A549 (cell line): ENCODE results near the gene HAUS3. TPM values are rescaled to one million over a fixed set of nuclear protein-coding genes. Genes with fewer than 3 reads are reported as not detected.

ENCODE experiments used
- ATAC-seq, 2 experiments: fragments of 200-7000 bp in 1 of 2; fragments of >200 bp in 1 of 2; cut with Nextera tagmentation in 1 of 2; cut with Tn5 transposase in 1 of 2; 3 replicates each; pipeline versions ENCODE4 v1.8.0 to v1.9.1; 2018 to 2020; ENCODE audit warnings: mild to moderate bottlenecking in 1 of 2, moderate library complexity in 1 of 2
- CTCF ChIA-PET: fragments of 300-600 bp; sonication (Branson Sonifier 250); formaldehyde crosslinking; extraction: SDS; loops from one replicate; lab custom pipeline; 2021; ENCODE audit warnings: antibody characterized with exemption, inconsistent platforms; lab: Yijun Ruan, JAX
- POLR2A ChIA-PET: fragments of 350-600 bp; formaldehyde crosslinking; extraction: SDS; loops from one replicate; lab custom pipeline; 2021; ENCODE audit warnings: antibody characterized with exemption, inconsistent platforms; lab: Yijun Ruan, JAX
- DNase-seq, 2 experiments: peaks; one replicate each; pipeline versions ENCODE4 v3.0.0 to v3.0.0-alpha.2; 2011 to 2016; ENCODE audit warnings: low read depth in 1 of 2, low spot score in 1 of 2
- FAIRE-seq: peaks from 2 replicates; lab custom pipeline; 2011; peaks lifted over from hg19 to GRCh38; lab: Jason Lieb, UNC
- H3K27ac ChIP-seq, 2 experiments: fragments of >200 bp; sonication (Bioruptor Twin); formaldehyde crosslinking; 3 replicates each; pipeline ENCODE4 v1.5.1; 2016 to 2017
- H3K4me1 ChIP-seq: fragments of >200 bp; sonication (Bioruptor Twin); formaldehyde crosslinking; 3 replicates; pipeline ENCODE4 v1.6.1; 2016
- H3K4me2 ChIP-seq: fragments of >200 bp; sonication (Bioruptor Twin); formaldehyde crosslinking; 3 replicates; pipeline ENCODE4 v1.6.1; 2016
- H3K4me3 ChIP-seq: fragments of >200 bp; sonication (Bioruptor Twin); formaldehyde crosslinking; 3 replicates; pipeline ENCODE4 v1.5.1; 2016
- H3K9me3 ChIP-seq: fragments of >200 bp; sonication (Bioruptor Twin); formaldehyde crosslinking; 3 replicates; pipeline ENCODE4 v1.6.1; 2016
- CBX2 ChIP-seq: fragments of 200-600 bp; sonication (generic); IDR thresholded peaks from 2 replicates; pipeline ENCODE4 v1.6.1; 2016; ENCODE audit warnings: low read depth, mild to moderate bottlenecking, borderline replicate concordance
- CBX8 ChIP-seq: fragments of 200-600 bp; sonication (generic); IDR thresholded peaks from 2 replicates; pipeline ENCODE4 v1.6.1; 2016
- CHD2 ChIP-seq: fragments of 150-350 bp; IDR thresholded peaks from 2 replicates; pipeline ENCODE4 v1.6.1; 2014; ENCODE audit warnings: low read length; ENCODE audit not compliant: partially characterized antibody
- EHF ChIP-seq: fragments of 250-450 bp; sonication (Bioruptor Pico); IDR thresholded peaks from 2 replicates; pipeline ENCODE4 v1.5.0; 2020; ENCODE audit warnings: mild to moderate bottlenecking
- EHMT2 ChIP-seq: fragments of 200-600 bp; sonication (generic); IDR thresholded peaks from 2 replicates; pipeline ENCODE4 v1.6.1; 2016; ENCODE audit warnings: antibody characterized with exemption, low read depth, mild to moderate bottlenecking, moderate library complexity
- EP300 ChIP-seq, 2 experiments: fragments of >200 bp; sonication (Bioruptor Twin); formaldehyde crosslinking; IDR thresholded peaks; 2 replicates in 1 of 2; 3 replicates in 1 of 2; pipeline ENCODE4 v1.6.1; 2016 to 2017
- FOXS1 ChIP-seq: fragments of 250-450 bp; sonication (Bioruptor Pico); IDR thresholded peaks from 2 replicates; pipeline ENCODE4 v1.5.0; 2020; ENCODE audit warnings: mild to moderate bottlenecking, moderate library complexity
- GATA3 ChIP-seq: IDR thresholded peaks from 2 replicates; pipeline ENCODE4 v1.6.1; 2012; ENCODE audit warnings: borderline replicate concordance
- HOXB13 ChIP-seq: fragments of 250-450 bp; sonication (Bioruptor Pico); IDR thresholded peaks from 2 replicates; pipeline ENCODE4 v1.5.0; 2020; ENCODE audit warnings: low read depth, mild to moderate bottlenecking, moderate library complexity
- KDM1A ChIP-seq: fragments of 200-600 bp; sonication (generic); IDR thresholded peaks from 2 replicates; pipeline ENCODE4 v1.6.1; 2016; ENCODE audit warnings: low read depth, mild to moderate bottlenecking
- MAFK ChIP-seq: fragments of 450-650 bp; IDR thresholded peaks from 2 replicates; pipeline ENCODE4 v1.6.1; 2014; ENCODE audit not compliant: partially characterized antibody
- MAZ ChIP-seq: fragments of 150-350 bp; IDR thresholded peaks from 2 replicates; pipeline ENCODE4 v1.6.1; 2014; ENCODE audit warnings: antibody characterized with exemption, low read depth, low read length, borderline replicate concordance
- MYC ChIP-seq: IDR thresholded peaks from 2 replicates; pipeline ENCODE4 v1.6.1; 2012; ENCODE audit warnings: mild to moderate bottlenecking, inconsistent platforms, low read length, improper control_type of control experiment, borderline replicate concordance
- NR3C1 ChIP-seq: fragments of >200 bp; sonication (Bioruptor Twin); formaldehyde crosslinking; IDR thresholded peaks from 3 replicates; pipeline ENCODE4 v1.6.1; 2017
- POLR2AphosphoS2 ChIP-seq: conservative IDR thresholded peaks from 2 replicates; pipeline ENCODE4 v1.6.1; 2012; ENCODE audit warnings: low read length, improper control_type of control experiment, inconsistent platforms
- RARB ChIP-seq: fragments of 250-450 bp; sonication (Bioruptor Pico); IDR thresholded peaks from 2 replicates; pipeline ENCODE4 v1.8.0; 2021; ENCODE audit warnings: mild to moderate bottlenecking, moderate library complexity
- RCOR1 ChIP-seq: fragments of 150-350 bp; IDR thresholded peaks from 2 replicates; pipeline ENCODE4 v1.6.1; 2014; ENCODE audit warnings: antibody characterized with exemption, low read length, low read depth
- TFCP2L1 ChIP-seq: fragments of 250-450 bp; sonication (Bioruptor Pico); IDR thresholded peaks from 2 replicates; pipeline ENCODE4 v1.5.0; 2021; ENCODE audit warnings: mild to moderate bottlenecking
- TP53 ChIP-seq: fragments of 250-450 bp; sonication (Bioruptor Pico); IDR thresholded peaks from 2 replicates; pipeline ENCODE4 v1.5.0; 2021; ENCODE audit warnings: mild to moderate bottlenecking, moderate library complexity
- WGBS: methylation state at CpG from one replicate; pipeline ENCODE4 v1.1.6; 2017; ENCODE audit errors: missing lambda C conversion rate; 5-methylcytosine and 5-hydroxymethylcytosine counted together
- polyA plus RNA-seq, 4 experiments: library from polyadenylated mRNA; depleted of rRNA in 3 of 4; stranded (reverse); fragments of >200 nt; fragmentation: RNase III in 1 of 4; extraction: RNeasy Plus Mini Kit Qiagen cat#74134 plus additional on column Dnase treatment in 1 of 4; gene quantifications; 2 replicates in 3 of 4; 3 replicates in 1 of 4; pipeline ENCODE4 v1.2.3, GENCODE V29; 2011 to 2017
- TF ChIP-seq, protein P1 (sequence below): fragments of 250-450 bp; sonication (Bioruptor Pico); IDR thresholded peaks from 2 replicates; pipeline ENCODE4 v1.5.0; 2021; ENCODE audit warnings: mild to moderate bottlenecking, moderate library complexity, borderline replicate concordance
- TF ChIP-seq, protein P2 (sequence below): IDR thresholded peaks from 2 replicates; pipeline ENCODE4 v1.6.1; 2012
- TF ChIP-seq, protein P3 (sequence below): fragments of 150-350 bp; IDR thresholded peaks from 2 replicates; pipeline ENCODE4 v1.6.1; 2014; ENCODE audit warnings: low read depth, mild to moderate bottlenecking, low read length
- TF ChIP-seq, protein P4 (sequence below): fragments of 200-600 bp; sonication (generic); IDR thresholded peaks from 2 replicates; pipeline ENCODE4 v1.6.1; 2016; ENCODE audit warnings: antibody characterized with exemption, mild to moderate bottlenecking, moderate library complexity
- TF ChIP-seq, protein P5 (sequence below): fragments of 450-650 bp; IDR thresholded peaks from 2 replicates; pipeline ENCODE4 v1.6.1; 2014; ENCODE audit warnings: antibody characterized with exemption

Gene HAUS3
- polyA plus RNA-seq, 2 of the 4 experiments (the other 2 are of a cell fraction) = 7.7 to 10.6 TPM

DNA sequence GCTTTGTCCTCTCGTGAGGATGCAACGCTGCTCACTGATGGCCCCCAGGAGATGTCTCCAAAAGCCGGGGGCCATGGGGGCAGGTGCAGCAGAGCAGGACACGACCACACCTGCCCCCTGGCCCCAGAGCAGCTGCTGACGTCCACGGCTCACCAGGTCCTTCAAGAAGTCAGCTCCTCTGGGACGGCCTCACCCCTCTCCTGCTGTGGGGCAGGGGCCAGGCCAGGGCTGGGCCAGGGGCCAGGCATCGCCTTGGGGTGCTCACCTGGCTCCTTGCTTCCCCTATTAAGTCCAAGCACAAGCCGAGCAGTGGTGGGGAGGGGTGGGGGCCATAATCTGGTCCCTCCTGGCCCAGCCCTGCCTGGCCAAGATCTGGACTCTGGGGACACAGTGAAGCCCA is 48.6 kb upstream of the HAUS3 start:
- Histone ChIP-seq H3K4me1 (no peaks in the 10 kb centered on the region), H3K4me2 (no peak overlapping the region), H3K4me3 (no peak overlapping the region), H3K27ac (no peak overlapping the region), H3K9me3 (no peaks in the 10 kb centered on the region)
- FAIRE-seq (no peak), DNase-seq (no peak), ATAC-seq (no peak)
- POLR2A ChIA-PET = no interaction called here
- no peak for TF ChIP-seq EHF
- TF ChIP-seq FOXS1 (CRISPR knock-in tag) = no peak
- TF ChIP-seq, protein P1, sequence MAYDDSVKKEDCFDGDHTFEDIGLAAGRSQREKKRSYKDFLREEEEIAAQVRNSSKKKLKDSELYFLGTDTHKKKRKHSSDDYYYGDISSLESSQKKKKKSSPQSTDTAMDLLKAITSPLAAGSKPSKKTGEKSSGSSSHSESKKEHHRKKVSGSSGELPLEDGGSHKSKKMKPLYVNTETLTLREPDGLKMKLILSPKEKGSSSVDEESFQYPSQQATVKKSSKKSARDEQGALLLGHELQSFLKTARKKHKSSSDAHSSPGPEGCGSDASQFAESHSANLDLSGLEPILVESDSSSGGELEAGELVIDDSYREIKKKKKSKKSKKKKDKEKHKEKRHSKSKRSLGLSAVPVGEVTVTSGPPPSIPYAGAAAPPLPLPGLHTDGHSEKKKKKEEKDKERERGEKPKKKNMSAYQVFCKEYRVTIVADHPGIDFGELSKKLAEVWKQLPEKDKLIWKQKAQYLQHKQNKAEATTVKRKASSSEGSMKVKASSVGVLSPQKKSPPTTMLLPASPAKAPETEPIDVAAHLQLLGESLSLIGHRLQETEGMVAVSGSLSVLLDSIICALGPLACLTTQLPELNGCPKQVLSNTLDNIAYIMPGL (CRISPR knock-in tag) = no peak
- TF ChIP-seq HOXB13 (CRISPR knock-in tag) = no peak
- TF ChIP-seq CBX2 = no peak
- TF ChIP-seq, protein P2, sequence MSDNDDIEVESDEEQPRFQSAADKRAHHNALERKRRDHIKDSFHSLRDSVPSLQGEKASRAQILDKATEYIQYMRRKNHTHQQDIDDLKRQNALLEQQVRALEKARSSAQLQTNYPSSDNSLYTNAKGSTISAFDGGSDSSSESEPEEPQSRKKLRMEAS = no peak
- no peak for TF ChIP-seq NR3C1
- no peak for TF ChIP-seq MAFK
- TF ChIP-seq, protein P3, sequence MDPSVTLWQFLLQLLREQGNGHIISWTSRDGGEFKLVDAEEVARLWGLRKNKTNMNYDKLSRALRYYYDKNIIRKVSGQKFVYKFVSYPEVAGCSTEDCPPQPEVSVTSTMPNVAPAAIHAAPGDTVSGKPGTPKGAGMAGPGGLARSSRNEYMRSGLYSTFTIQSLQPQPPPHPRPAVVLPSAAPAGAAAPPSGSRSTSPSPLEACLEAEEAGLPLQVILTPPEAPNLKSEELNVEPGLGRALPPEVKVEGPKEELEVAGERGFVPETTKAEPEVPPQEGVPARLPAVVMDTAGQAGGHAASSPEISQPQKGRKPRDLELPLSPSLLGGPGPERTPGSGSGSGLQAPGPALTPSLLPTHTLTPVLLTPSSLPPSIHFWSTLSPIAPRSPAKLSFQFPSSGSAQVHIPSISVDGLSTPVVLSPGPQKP = no peak
- TF ChIP-seq, protein P4, sequence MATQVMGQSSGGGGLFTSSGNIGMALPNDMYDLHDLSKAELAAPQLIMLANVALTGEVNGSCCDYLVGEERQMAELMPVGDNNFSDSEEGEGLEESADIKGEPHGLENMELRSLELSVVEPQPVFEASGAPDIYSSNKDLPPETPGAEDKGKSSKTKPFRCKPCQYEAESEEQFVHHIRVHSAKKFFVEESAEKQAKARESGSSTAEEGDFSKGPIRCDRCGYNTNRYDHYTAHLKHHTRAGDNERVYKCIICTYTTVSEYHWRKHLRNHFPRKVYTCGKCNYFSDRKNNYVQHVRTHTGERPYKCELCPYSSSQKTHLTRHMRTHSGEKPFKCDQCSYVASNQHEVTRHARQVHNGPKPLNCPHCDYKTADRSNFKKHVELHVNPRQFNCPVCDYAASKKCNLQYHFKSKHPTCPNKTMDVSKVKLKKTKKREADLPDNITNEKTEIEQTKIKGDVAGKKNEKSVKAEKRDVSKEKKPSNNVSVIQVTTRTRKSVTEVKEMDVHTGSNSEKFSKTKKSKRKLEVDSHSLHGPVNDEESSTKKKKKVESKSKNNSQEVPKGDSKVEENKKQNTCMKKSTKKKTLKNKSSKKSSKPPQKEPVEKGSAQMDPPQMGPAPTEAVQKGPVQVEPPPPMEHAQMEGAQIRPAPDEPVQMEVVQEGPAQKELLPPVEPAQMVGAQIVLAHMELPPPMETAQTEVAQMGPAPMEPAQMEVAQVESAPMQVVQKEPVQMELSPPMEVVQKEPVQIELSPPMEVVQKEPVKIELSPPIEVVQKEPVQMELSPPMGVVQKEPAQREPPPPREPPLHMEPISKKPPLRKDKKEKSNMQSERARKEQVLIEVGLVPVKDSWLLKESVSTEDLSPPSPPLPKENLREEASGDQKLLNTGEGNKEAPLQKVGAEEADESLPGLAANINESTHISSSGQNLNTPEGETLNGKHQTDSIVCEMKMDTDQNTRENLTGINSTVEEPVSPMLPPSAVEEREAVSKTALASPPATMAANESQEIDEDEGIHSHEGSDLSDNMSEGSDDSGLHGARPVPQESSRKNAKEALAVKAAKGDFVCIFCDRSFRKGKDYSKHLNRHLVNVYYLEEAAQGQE = no peak
- TF ChIP-seq EHMT2 = no peak
- no peak for TF ChIP-seq RCOR1
- CTCF ChIA-PET = interaction anchor here (1.5 kb wide), 1 partner anchor 34 kb away, joined by 3 read pairs; no protein-coding TSS in a partner anchor
- 93% methylated on average over 3 of the region's 9 CpGs for WGBS

DNA sequence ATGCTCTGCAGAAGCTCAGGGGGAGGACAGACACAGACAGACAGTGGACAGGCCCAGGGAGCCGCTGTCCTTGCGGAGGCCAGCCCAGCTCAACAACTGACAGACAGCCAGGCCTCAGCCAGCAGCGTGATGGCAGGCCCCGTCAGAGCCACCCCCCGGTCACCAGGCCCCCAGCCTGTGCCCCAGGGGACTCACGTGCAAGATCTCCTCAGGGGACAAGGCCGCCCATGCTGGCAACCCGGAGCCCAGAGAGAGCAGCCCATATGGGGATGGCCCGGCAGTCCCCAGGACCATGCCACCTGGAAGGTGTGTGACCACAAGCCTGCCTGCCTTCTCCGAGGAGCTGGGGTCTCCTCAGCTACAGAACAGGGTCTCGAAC is 48.0 kb upstream of the HAUS3 start:
- ChIA-PET POLR2A (no interaction called here), CTCF (interaction anchor here (1.1 to 1.5 kb wide), 2 partner anchors 9 to 33 kb away, joined by 3 read pairs; no protein-coding TSS in a partner anchor)
- FAIRE-seq = no peak
- no peak overlapping the region for H3K4me3 ChIP-seq
- no peak overlapping the region for H3K27ac ChIP-seq
- no peaks in the 10 kb centered on the region for H3K4me1 ChIP-seq
- H3K4me2 ChIP-seq = no peak overlapping the region
- 83% methylated on average over 2 of the region's 11 CpGs for WGBS
- H3K9me3 ChIP-seq = no peaks in the 10 kb centered on the region
- ATAC-seq = no peak
- no peak for DNase-seq
- no peak for TF ChIP-seq EP300 (IDR thresholded peaks at IDR 0.05)
- no peak for TF ChIP-seq HOXB13 (CRISPR knock-in tag)
- TF ChIP-seq TP53 (CRISPR knock-in tag) = no peak
- TF ChIP-seq MYC = no peak
- TF ChIP-seq, protein P5, sequence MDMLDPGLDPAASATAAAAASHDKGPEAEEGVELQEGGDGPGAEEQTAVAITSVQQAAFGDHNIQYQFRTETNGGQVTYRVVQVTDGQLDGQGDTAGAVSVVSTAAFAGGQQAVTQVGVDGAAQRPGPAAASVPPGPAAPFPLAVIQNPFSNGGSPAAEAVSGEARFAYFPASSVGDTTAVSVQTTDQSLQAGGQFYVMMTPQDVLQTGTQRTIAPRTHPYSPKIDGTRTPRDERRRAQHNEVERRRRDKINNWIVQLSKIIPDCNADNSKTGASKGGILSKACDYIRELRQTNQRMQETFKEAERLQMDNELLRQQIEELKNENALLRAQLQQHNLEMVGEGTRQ = no peak
- TF ChIP-seq, protein P3 = no peak
- no peak for TF ChIP-seq TFCP2L1
- TF ChIP-seq, protein P4 = no peak
- no peak for TF ChIP-seq POLR2AphosphoS2
- TF ChIP-seq RARB (CRISPR knock-in tag) = no peak
- no peak for TF ChIP-seq CHD2
- no peak for TF ChIP-seq EHMT2
- no peak for TF ChIP-seq MAZ
- no peak for TF ChIP-seq CBX8
- no peak for TF ChIP-seq KDM1A
- TF ChIP-seq MAFK = no peak
- TF ChIP-seq GATA3 = no peak
